Gastrocnemius medialis (tissue), 4 donors: ENCODE measurements around the gene PLS1.

Source experiments
- CTCF ChIP-seq, 5 experiments: fragments of 450-650 bp in 3 of 5; fragments of 200-600 bp in 2 of 5; sonication (generic) in 2 of 5; IDR thresholded peaks in 4 of 5; conservative IDR thresholded peaks in 1 of 5; 1 replicate in 4 of 5; 2 replicates in 1 of 5; pipeline ENCODE4 v1.5.1; 2016 to 2019; ENCODE audit warnings: antibody characterized with exemption in 5 of 5, mild to moderate bottlenecking in 3 of 5, moderate library complexity in 3 of 5
- POLR2A ChIP-seq, 2 donors: fragments of 450-650 bp; IDR thresholded peaks; one replicate each; pipeline ENCODE4 v1.6.1; 2017; ENCODE audit warnings: antibody characterized with exemption in 2 of 2, mild to moderate bottlenecking in 2 of 2, moderate library complexity in 2 of 2

GRCh38 chr3:142726017-142726416 is 129.8 kb downstream of the PLS1 start:
- TF ChIP-seq POLR2A (IDR thresholded peaks at IDR 0.05), result no peak
- no peak for TF ChIP-seq CTCF (IDR thresholded peaks at IDR 0.05 in 4 of 5, conservative IDR thresholded peaks at IDR 0.05 in 1 of 5)
